ENCODE results near the gene FOXK1.

Gene FOXK1

DNA sequence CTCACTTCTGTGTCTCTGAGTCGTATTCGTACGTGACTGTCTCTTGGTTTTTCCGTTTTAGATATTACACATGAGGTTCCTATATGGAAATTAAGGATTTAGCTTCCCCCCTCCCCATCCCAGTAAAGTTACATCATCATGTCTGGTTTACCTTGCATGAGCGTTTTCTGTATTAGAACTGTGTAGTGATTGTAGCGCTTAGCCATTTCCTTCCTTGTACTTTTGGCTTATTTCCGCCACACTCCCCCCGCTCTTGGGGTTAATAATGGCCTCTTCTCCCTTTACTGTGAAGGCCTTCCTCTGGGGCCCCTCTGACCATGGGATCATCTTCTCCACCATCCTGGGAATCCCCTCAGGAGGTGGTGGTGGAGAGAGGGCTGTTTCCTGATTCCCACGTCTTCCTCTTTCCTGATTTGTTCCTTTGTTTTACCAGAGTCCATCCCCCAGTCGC lies 66.2 kb downstream of the FOXK1 start:
- no peaks in the 10 kb centered on the region for H3K9me3 Mint-ChIP-seq
- no peaks in the 10 kb centered on the region for H3K27me3 Mint-ChIP-seq
- peaks cover 26% of the 10 kb centered on the region for H3K36me3 Mint-ChIP-seq (ENCODE audit: low read depth)
- H3K4me1 Mint-ChIP-seq (ENCODE audit: low read depth), result peaks cover 68% of the 10 kb centered on the region
- peak overlapping the region; percentile 82 for H3K27ac Mint-ChIP-seq
- peak overlapping the region; percentile 43 for H3K4me3 Mint-ChIP-seq

DNA sequence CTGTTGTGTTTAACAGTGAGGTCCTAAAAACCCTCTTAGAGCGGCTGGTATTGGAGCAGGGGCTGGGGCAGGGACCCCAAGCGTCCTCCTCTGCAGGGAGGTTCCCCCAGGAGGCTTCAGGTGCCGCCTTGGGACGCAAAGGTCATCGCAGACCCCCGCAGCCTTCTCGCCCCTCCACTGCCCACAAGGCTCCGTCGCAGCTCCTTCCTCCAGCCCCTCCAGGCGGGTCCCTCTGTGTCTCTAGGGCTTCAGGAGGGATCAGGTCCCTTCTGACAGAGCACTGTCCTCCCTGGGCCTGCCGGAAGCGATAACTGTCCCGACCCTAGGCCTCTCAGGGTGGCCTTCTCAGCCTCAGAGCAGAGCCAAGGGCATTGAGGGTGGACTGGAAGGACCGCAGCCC lies 67.3 kb downstream of the FOXK1 start:
- H3K4me1 Mint-ChIP-seq (ENCODE audit: low read depth), result peaks cover 64% of the 10 kb centered on the region
- H3K9me3 Mint-ChIP-seq, result no peaks in the 10 kb centered on the region
- H3K27ac Mint-ChIP-seq, result peak overlapping the region; percentile 28
- no peak overlapping the region for H3K4me3 Mint-ChIP-seq
- peaks cover 22% of the 10 kb centered on the region for H3K36me3 Mint-ChIP-seq (ENCODE audit: low read depth)
- H3K27me3 Mint-ChIP-seq, result no peaks in the 10 kb centered on the region

DNA sequence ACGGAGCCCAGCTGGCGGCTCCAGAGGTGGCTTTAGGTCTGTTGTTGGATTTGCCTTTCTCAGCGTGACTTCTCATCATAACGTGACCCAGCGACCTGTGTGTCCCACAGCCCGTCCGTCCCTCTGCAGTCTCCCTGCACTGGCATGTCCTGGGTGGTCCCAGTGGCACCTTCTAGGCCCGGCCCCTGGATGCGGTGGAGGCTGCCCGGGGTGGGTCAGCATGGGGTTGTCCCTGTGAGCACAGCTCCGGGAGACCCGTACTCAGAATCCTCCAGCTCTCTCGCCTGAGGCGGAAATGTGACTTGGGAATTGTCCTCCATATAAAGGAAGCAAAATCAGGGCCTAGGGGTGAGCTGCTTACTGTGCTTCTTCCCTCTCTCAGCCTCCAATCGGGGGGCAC lies 67.7 kb downstream of the FOXK1 start:
- Mint-ChIP-seq H3K4me1 (ENCODE audit: low read depth) (peaks cover 60% of the 10 kb centered on the region), H3K27me3 (no peaks in the 10 kb centered on the region), H3K36me3 (ENCODE audit: low read depth) (peaks cover 22% of the 10 kb centered on the region), H3K4me3 (no peak overlapping the region), H3K9me3 (no peaks in the 10 kb centered on the region), H3K27ac (no peak overlapping the region)

DNA sequence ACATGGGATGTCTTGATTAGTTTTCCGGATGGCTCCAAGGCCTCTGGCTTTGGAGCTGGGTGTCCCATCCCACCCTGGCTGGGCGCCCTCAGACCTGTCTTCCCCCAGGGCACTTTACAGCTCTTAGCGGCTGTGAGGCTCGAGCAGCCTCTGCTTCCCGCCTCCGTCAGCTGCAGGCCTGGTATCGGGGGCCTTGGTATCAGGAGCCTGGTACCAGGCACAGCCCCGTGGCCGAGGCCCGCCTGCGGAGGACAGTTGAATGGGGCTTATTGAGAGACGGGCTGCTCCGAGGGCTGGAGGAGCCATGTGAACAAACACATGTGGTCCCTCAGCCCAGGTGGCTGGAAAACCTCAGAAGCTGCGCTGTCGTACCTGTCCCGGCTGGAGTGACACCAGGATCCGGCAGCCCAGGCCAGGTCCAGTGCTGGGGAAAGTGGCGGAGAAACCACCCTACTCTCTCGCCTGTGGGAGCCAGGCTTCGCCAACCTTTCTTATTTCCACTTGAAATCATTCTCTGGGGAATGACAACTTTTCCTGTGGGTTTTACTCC lies 69.4 kb downstream of the FOXK1 start:
- no peak overlapping the region for H3K4me3 Mint-ChIP-seq
- no peak overlapping the region for H3K27ac Mint-ChIP-seq
- no peaks in the 10 kb centered on the region for H3K27me3 Mint-ChIP-seq
- peaks cover 26% of the 10 kb centered on the region for H3K36me3 Mint-ChIP-seq (ENCODE audit: low read depth)
- no peaks in the 10 kb centered on the region for H3K9me3 Mint-ChIP-seq
- H3K4me1 Mint-ChIP-seq (ENCODE audit: low read depth), result peaks cover 43% of the 10 kb centered on the region

DNA sequence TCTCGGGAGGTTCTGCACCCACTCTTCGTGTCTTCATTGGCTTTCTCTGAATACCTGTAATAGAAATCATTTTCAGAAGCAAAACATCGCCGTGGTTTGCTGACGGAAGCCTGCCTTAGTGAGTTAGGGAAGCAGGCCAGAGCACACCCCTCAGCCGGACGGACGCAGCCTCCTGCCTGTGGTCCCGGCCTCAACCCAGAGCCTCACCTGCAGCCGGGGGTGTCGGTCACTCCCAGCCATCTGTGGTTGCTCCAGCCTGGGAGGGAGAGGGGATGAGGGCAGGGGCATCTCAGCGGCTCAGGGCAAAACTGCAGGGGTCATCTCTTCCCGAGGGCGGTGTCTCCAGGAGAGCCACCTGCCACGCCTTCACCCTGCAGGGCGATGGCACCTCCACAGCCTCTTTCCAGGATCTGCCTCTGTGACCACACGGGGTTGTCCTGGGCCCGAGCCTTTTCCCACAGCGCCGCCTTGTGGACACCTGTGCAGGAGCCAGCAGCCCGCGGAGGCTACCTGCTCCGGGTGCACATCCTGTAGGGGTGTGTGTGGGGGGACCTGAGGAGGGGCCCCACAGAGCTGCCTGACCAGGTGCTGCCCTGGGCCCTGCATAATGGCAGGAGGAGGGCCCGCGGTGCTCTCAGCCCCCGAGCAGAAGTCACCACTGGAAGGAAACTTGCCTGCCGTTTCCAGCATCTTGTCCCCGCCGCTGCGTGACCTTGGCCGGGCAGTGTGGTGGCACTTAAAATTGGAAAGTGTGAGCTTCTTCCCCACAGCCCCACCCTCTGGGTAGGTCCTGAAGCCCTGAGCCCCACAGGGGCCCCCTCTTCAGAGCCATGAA lies 71.7 kb downstream of the FOXK1 start:
- Mint-ChIP-seq H3K36me3 (ENCODE audit: low read depth) (peaks cover 19% of the 10 kb centered on the region), H3K27ac (no peak overlapping the region), H3K9me3 (no peaks in the 10 kb centered on the region), H3K4me1 (ENCODE audit: low read depth) (peaks cover 20% of the 10 kb centered on the region), H3K27me3 (no peaks in the 10 kb centered on the region), H3K4me3 (no peak overlapping the region)

DNA sequence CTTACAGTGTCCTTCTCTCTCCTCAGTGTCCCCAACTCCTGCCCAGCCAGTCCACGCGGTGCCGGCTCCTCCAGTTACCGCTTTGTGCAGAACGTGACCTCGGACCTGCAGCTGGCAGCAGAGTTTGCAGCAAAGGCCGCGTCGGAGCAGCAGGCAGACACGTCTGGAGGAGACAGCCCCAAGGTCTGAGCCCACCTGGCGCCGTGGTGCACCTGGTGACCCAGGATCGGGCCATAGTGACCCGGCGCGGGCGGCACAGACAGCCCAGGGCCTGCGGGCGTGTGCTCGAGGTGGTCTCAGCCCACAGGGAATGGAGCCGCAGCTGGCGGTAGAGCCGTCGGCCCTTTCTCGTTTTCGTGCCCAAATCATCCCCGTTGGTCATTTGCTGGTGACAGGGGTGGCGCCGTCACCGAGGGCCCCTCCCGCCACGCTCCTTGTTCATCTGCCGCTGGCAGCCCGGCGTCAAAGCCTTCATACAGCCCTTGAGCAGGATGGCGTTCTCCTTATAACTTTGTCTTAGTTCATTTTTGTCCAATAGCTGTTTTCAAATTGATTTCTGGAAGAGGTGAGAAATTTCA lies 72.4 kb downstream of the FOXK1 start:
- Mint-ChIP-seq H3K27ac (no peak overlapping the region), H3K9me3 (no peaks in the 10 kb centered on the region), H3K4me3 (no peak overlapping the region), H3K4me1 (ENCODE audit: low read depth) (peaks cover 16% of the 10 kb centered on the region), H3K27me3 (no peaks in the 10 kb centered on the region), H3K36me3 (ENCODE audit: low read depth) (peaks cover 19% of the 10 kb centered on the region)

DNA sequence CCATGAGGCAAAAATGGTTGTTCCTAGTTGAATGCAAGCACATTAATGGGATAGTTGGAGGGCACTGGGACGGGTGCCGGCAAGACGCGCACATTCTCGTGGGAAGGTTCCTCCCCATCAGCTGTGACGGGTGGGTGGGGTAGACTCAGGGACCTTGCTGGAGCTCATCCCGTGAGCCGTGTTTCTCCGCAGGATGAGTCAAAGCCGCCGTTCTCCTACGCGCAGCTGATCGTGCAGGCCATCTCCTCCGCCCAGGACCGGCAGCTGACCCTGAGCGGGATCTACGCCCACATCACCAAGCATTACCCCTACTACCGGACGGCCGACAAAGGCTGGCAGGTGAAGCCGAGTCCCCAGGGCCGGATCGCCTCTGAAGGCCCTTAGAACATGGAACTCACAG lies 73.0 kb downstream of the FOXK1 start:
- no peaks in the 10 kb centered on the region for H3K9me3 Mint-ChIP-seq
- H3K36me3 Mint-ChIP-seq (ENCODE audit: low read depth), result peaks cover 23% of the 10 kb centered on the region
- peaks cover 16% of the 10 kb centered on the region for H3K4me1 Mint-ChIP-seq (ENCODE audit: low read depth)
- no peak overlapping the region for H3K4me3 Mint-ChIP-seq
- no peak overlapping the region for H3K27ac Mint-ChIP-seq
- no peaks in the 10 kb centered on the region for H3K27me3 Mint-ChIP-seq

DNA sequence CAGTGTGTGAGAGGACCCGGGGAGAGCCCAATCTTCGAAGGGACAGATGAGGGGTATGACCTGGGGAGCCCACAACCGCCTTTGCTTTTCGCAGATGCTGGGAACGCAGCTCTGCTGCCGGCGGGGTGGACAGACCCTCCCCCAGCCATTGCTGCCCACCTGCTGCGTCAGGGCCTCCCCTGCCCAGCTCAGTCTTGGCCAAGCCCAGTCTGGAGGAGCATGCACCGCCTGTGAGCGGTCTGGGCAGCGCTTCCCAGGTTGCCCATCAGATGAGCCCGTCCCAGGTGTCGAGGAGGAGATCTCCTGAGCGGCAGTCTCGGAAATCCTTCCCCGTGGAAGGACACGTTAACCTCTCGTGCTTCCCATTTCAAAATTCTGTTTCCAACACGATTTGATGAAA lies 76.0 kb downstream of the FOXK1 start:
- Mint-ChIP-seq H3K4me3 (no peak overlapping the region), H3K9me3 (no peaks in the 10 kb centered on the region), H3K27ac (no peak overlapping the region), H3K4me1 (ENCODE audit: low read depth) (peaks cover 8% of the 10 kb centered on the region), H3K27me3 (no peaks in the 10 kb centered on the region), H3K36me3 (ENCODE audit: low read depth) (peaks cover 35% of the 10 kb centered on the region)

DNA sequence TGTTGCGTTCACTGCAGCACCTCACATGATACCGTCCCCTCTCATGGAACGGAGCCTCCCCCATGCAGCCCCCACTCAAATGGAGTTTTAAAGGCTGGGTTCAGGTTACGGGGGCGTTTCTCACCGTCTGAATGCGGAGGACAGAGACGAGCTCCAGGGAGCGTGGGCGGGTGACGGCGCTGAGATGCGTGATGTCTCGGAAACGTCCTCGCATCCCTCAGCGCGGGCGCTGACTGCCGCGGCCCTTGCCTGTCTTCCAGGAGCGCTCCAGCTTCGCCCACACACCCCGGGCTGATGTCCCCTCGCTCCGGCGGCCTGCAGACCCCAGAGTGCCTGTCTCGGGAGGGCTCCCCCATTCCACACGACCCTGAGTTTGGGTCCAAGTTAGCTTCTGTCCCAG lies 76.7 kb downstream of the FOXK1 start:
- Mint-ChIP-seq H3K4me1 (ENCODE audit: low read depth) (peaks cover 2% of the 10 kb centered on the region), H3K27me3 (no peaks in the 10 kb centered on the region), H3K9me3 (no peaks in the 10 kb centered on the region), H3K27ac (no peak overlapping the region), H3K36me3 (ENCODE audit: low read depth) (peaks cover 35% of the 10 kb centered on the region), H3K4me3 (no peak overlapping the region)

DNA sequence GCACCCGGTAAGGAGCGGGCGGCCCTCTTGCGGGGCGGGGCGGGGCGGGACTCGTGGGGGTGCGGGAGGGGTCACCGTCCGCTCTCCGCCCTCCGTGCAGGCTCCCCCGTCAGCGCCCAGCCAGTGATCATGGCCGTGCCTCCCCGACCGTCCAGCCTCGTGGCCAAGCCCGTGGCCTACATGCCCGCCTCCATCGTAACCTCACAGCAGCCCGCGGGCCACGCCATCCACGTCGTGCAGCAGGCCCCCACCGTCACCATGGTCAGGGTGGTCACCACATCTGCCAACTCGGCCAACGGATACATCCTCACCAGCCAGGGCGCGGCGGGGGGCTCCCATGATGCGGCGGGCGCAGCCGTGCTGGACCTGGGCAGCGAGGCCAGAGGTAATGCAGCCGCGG lies 77.1 kb downstream of the FOXK1 start:
- Mint-ChIP-seq H3K36me3 (ENCODE audit: low read depth) (peaks cover 35% of the 10 kb centered on the region), H3K4me3 (no peak overlapping the region), H3K27ac (no peak overlapping the region), H3K9me3 (no peaks in the 10 kb centered on the region), H3K4me1 (ENCODE audit: low read depth) (no peaks in the 10 kb centered on the region), H3K27me3 (no peaks in the 10 kb centered on the region)

DNA sequence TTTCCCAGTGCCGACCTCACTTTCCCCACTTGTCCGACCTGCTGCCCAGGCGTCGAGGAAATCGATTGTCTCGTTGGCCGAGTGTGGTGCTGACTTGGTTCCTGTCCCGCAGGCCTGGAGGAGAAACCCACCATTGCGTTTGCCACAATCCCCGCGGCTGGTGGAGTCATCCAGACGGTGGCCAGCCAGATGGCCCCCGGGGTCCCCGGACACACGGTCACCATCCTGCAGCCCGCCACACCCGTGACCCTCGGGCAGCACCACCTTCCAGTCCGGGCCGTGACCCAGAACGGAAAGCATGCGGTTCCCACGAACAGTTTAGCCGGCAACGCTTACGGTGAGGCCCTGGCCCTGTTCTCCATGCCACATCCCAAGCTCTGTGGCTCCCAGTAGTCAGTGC lies 78.9 kb downstream of the FOXK1 start:
- H3K27me3 Mint-ChIP-seq, result no peaks in the 10 kb centered on the region
- H3K36me3 Mint-ChIP-seq (ENCODE audit: low read depth), result peaks cover 22% of the 10 kb centered on the region
- H3K9me3 Mint-ChIP-seq, result no peaks in the 10 kb centered on the region
- no peak overlapping the region for H3K27ac Mint-ChIP-seq
- no peak overlapping the region for H3K4me3 Mint-ChIP-seq
- no peaks in the 10 kb centered on the region for H3K4me1 Mint-ChIP-seq (ENCODE audit: low read depth)

DNA sequence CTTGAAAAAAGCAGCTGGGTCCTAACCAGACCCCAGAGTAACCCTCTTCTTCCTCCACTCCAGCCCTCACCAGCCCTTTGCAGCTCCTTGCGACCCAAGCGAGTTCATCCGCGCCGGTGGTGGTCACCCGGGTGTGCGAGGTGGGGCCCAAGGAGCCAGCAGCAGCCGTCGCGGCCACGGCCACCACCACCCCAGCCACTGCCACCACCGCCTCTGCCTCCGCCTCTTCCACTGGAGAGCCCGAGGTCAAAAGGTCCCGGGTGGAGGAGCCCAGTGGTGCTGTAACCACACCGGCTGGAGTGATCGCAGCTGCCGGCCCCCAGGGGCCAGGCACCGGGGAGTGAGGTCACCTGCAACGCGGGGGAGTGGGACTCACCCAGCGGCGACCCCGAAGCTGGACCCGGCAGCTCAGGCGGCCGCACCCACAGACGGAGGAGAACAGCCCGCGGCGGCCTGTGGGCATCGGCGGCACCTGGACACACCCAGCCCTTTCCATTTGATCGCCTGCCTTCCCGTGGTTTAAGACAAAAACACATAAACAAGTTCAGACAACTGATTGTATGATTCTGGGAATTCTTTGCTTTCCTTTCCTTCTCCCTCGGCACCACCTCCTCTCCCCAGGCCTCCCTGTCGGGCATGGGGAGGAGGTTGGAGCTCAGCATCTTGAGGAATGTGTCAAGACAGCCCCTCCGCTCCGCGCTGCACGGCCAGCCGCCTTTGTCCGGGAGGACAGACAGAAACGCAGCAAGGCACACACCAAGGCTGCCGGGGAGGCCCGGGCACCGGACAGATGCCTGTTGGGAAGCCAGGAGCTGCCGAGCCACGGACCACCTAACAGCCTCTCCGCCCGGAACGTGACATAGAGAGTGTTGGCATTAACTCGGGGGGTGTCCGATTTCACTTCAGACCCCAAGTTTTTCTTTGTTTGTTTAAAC lies 80.3 kb downstream of the FOXK1 start:
- Mint-ChIP-seq H3K4me1 (ENCODE audit: low read depth) (no peaks in the 10 kb centered on the region), H3K4me3 (no peak overlapping the region), H3K9me3 (no peaks in the 10 kb centered on the region), H3K27me3 (no peaks in the 10 kb centered on the region), H3K27ac (peak overlapping the region; percentile 81), H3K36me3 (ENCODE audit: low read depth) (peaks cover 20% of the 10 kb centered on the region)

DNA sequence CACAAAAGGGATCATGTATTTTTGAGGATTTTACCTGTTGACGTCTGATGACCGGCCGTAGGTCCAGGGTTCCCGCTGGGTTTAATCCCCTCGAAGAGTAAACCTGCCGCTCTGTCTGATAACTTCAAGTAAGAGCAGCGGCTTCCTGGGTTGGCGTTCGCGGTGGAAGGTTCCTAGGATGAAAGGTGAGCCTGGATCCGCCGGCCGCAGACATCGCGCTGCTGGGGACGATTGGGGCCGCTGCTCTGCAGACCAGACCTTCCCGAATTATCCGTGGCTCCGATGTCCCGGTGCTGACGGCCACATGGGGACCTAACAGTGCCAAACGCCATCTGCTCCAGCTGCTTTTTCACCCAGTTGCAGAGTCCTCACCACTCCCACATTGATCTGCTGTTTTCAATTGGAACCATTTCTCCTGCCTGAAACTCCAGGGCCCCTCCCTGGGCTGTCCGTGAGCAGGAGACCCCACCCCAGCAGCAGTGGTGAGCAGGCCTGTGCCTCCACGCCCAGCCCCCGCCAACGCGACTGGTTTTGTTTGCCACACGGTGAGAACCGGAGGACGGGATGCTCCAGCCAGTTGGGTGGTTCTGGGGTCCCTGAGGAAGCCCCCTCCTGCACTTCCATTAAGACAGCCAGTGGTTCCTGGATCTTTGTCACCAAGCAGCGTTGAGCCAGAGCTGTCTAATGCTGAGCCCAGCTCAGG lies 81.1 kb downstream of the FOXK1 start:
- Mint-ChIP-seq H3K27me3 (no peaks in the 10 kb centered on the region), H3K27ac (no peak overlapping the region), H3K36me3 (ENCODE audit: low read depth) (peaks cover 23% of the 10 kb centered on the region), H3K9me3 (no peaks in the 10 kb centered on the region), H3K4me1 (ENCODE audit: low read depth) (no peaks in the 10 kb centered on the region), H3K4me3 (no peak overlapping the region)

DNA sequence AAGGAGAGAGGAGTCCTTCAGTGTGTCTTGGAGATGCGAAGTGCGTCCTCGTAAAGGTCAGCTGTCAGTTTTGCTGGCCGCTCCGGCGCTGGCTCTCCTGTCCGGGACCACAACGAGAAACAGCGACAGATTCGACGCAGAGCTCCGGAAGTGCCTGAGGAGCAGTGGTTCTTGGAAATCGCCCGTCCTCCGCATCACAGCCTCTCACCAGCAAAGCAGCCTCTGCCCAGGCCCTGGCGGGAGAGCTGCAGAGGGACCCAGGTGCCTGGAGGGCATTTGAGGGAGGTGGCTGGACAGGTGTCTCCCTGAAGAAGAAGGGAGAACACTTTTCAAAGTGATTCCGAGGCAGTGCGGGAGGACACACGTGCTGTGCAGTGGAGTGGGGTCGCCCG lies 81.7 kb downstream of the FOXK1 start:
- Mint-ChIP-seq H3K27ac (no peak overlapping the region), H3K4me3 (no peak overlapping the region), H3K36me3 (ENCODE audit: low read depth) (peaks cover 23% of the 10 kb centered on the region), H3K9me3 (no peaks in the 10 kb centered on the region), H3K4me1 (ENCODE audit: low read depth) (no peaks in the 10 kb centered on the region), H3K27me3 (no peaks in the 10 kb centered on the region)

Measured in stimulated activated naive CD8-positive, alpha-beta T cell treated with anti-CD3 and anti-CD28 coated beads, Interleukin-15, Interleukin-2, amounts not matched to agents 100 ng/mL and 50 ng/mL, for 24 hours (primary cell).